HG02623 (cell line): ENCODE data around the gene YJU2.
"Not testable (repeated sequence)": the region's sequence is repeated elsewhere in the genome, so short reads cannot be mapped to it uniquely, and the experiment has no call there.

Experiments
- ATAC-seq: cut with Tn5 transposase; IDR thresholded peaks from one replicate; pipeline ENCODE4 v1.9.1; 2021; ENCODE audit warnings: moderate library complexity; ENCODE audit not compliant: unreplicated experiment

The YJU2 gene

GRCh38 chr19:4228765-4229178 lies 18.1 kb upstream of the YJU2 start:
- no peak for ATAC-seq

GRCh38 chr19:4229179-4229931 lies 17.5 kb upstream of the YJU2 start, which contains the start of gene EBI3:
TSS of gene EBI3 (plus strand) at chr19:4229523. CDS start at chr19:4229551, 28 bp downstream.
- ATAC-seq, result peak; percentile 49

- ATAC-seq, result not testable (repeated sequence)
Measured at GRCh38 chr19:4230237-4230636, 16.6 kb upstream of the YJU2 start.

DNA sequence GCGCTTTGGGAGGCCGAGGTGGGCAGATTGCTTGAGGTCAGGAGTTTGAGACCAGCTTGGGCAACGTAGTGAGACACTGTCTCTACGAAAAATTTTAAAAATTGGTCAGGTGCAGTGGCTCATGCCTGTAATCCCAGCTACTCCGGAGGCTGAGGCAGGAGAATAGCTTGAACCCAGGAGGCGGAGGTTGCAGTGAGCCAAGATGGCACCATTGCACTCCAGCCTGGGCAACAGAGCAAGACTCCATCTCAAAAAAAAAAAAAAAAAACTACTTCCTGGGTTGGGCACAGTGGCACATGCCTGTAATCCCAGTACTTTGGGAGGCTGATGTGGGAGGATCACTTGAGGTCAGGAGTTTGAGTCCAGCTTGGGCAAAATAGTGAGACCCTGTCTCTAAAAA lies 15.4 kb upstream of the YJU2 start:
- not testable (repeated sequence) for ATAC-seq

GRCh38 chr19:4232139-4232538 lies 14.7 kb upstream of the YJU2 start:
- not testable (repeated sequence) for ATAC-seq

DNA sequence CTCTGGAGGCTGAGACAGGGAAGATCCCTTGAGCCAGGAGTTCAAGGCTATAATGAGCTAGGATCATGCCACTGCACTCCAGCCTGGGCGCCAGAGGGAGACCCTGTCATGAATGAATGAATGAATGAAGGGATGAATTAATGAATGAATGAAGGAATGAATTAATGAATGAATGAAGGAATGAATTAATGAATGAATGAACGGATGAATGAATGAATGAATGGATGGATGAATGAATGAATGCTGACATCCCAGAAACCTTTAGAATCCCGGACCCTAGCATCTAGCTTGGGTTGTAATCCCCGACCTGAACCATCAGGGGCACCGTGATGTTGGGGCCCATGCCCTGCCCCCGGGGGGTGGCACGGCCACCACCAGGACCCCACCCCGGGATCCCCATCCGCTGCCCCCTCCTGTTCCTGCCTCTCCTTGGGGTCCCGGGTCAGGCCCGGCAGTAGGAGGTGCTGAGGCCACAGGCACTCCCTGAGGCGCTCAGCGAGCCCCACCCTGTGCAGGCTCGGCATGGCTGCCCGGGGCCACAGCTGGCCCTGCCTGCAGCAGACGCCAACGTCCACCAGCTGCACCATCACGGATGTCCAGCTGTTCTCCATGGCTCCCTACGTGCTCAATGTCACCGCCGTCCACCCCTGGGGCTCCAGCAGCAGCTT lies 14.1 kb upstream of the YJU2 start:
- no peak for ATAC-seq

GRCh38 chr19:4233282-4233853 lies 13.5 kb upstream of the YJU2 start:
- no peak for ATAC-seq

GRCh38 chr19:4234142-4234861 lies 12.6 kb upstream of the YJU2 start:
- no peak for ATAC-seq

- no peak for ATAC-seq
Measured at GRCh38 chr19:4234862-4235201, 12.0 kb upstream of the YJU2 start.

GRCh38 chr19:4237510-4237909 lies 9.4 kb upstream of the YJU2 start:
- ATAC-seq, result not testable (repeated sequence)

DNA sequence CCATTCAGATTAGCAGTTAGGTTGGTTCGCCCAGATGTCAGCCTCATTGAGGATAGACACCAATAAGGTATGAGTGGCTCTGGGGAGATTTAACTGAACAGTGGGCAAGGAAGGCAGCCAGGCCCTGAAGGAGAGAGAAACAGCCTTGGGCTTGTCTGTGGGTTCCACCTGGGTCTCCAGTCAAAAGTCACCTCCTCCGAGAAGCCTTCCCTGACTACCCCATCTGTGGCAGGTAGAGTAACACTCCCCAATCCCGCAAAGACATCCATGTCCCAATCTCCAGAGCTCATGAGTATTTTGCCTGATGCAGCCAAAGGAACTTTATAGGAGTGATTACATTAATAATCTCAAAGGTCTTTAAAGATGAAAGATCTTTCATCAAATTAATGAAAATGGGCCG lies 8.0 kb upstream of the YJU2 start:
- no peak for ATAC-seq

GRCh38 chr19:4241824-4242430 lies 5.0 kb upstream of the YJU2 start:
- ATAC-seq, result no peak

DNA sequence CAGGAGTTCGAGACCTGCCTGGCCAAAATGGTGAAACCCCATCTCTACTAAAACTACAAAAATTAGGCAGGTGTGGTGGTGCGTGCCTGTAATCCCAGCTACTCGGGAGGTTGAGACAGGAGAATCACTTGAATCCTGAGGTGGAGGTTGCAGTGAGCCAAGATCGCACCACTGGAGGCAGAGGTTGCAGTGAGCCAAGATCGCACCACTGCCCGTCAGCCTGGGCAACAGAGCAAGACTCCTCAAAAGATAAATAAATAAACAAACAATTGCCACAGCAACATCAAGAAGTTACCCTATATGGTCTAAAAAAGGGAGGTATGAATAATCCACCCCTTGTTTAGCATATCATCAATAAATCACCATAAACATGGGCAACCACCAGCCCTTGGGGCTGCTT lies 942 bp upstream of the YJU2 start:
- ATAC-seq, result not testable (repeated sequence)

GRCh38 chr19:4256563-4256962 lies 9.7 kb downstream of the YJU2 start:
- no peak for ATAC-seq

DNA sequence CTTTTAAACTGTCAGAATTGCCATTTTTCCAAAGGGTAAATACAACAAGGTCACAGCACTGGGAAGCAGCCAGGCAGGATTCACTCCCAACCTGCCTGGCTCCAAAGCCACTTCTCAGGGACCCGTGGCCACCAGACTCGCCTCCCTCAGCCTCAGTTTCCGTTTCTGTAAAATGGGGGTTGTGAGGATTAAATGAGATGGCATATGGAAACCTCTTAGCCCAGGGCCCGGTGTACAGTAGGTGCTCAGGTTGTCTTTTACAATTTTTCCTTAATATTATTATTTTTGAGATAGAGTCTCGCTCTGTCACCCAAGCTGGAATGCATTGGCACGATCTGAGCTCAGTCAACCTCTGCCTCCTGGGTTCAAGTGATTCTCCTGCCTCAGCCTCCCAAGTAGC lies 10.1 kb downstream of the YJU2 start:
- ATAC-seq, result no peak

DNA sequence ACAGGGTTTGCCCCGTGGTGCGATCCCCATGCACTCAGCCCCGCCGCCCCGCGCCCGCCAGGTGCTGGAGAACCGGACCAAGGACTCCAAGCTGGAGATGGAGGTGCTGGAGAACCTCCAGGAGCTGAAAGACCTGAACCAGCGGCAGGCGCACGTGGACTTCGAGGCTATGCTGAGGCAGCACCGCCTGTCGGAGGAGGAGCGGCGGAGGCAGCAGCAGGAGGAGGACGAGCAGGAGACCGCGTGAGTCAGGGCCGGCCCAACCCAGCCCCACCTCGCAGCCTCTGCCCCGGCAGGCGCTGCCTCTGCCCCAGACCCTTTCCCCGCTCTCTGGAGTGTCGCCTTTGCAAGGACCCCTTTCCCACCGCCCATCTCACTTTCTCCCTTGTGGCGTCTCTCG lies 11.3 kb downstream of the YJU2 start:
- no peak for ATAC-seq

DNA sequence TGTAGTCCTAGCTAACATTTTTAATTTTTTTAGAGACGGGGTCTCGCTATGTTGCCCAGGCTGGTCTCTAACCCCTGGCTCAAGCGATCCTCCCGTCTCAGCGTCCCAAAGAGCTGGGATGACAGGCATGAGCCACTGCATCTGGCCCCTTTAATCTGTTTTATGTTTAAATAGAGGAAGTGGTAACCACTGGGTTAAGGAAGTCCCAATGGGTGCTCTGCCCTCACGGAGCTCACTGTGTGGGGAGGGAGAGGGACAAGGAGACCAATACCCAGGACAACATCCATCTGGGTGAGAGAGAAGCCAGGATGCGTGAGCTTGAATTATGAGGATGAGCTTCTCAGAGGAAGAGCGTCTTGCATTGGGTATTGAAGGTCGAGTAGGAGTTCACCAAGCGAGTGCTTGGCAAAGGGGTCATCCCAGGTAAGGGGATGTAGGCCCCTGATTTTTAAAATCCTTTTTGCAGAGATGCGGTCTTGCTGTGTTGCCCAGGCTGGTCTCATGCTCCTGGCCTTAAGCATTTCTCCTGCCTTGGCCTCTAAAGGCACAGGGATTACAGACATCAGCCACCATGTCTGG lies 13.8 kb downstream of the YJU2 start:
- ATAC-seq, result no peak

DNA sequence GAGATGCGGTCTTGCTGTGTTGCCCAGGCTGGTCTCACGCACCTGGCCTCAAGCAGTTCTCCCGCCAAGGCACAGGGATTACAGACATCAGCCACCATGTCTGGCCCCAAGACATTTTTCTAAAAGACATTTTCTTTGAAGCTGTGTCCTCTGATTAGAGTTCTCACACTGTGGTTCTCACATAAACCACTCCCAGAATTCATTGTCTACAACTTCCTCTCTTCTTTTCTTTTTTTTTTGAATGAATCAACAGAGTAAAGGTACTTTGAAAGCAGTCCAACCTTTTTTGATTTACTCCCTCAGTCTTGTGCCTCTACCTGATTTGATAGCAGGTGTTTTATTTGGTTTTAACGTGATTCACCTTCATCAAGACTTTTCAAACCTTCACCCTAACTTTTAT lies 17.9 kb downstream of the YJU2 start:
- no peak for ATAC-seq

GRCh38 chr19:4266253-4267000 lies 19.5 kb downstream of the YJU2 start:
- ATAC-seq, result no peak
